CMK (cell line): Measurements from ENCODE around the gene DACH1.

Source experiments
- DNase-seq: peaks from one replicate; pipeline ENCODE4 v3.0.0-alpha.2; 2010; ENCODE audit warnings: low read depth

Gene DACH1

GRCh38 chr13:71488201-71488600 is 378.8 kb downstream of the DACH1 start:
- DNase-seq = no peak

DNA sequence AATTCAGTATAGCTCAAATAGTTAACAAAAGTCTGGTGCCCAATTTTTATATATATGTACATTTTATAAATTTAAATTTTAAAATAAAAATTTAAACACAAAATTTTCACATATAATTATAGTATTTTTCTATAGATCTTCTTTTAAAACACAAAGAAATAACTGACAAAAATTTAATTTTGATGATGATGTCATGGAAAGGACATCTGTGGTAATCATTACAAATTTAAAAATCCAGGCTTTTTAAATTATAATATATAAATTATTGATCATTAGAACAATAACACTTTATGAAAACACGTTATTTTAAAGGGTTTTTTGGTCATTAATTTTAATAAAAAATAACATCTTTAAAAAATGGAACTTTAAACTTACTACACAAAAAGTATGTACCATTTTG is 381.1 kb downstream of the DACH1 start:
- DNase-seq = no peak

- DNase-seq = no peak
Measured at GRCh38 chr13:71483733-71484132, 383.3 kb downstream of the DACH1 start.

GRCh38 chr13:71481501-71481900 is 385.5 kb downstream of the DACH1 start:
- no peak for DNase-seq

DNA sequence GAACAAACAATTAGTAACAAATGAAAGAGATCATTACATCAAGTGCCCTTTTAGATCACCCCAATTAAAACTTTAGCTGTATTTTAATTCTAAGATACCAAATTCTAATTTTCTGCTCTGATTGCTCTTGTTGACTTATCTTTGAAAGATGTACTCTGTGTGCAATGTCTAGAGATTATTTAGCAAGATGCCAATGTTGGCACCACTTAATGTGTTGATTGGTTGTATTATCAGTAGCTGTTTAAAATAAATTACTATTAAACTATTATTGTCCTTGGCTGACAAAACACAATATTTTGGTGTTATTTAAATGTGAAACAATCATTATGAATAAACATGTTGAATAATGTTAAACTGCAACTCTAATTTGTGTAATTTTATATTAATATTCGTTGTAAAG is 386.0 kb downstream of the DACH1 start:
- no peak for DNase-seq

DNA sequence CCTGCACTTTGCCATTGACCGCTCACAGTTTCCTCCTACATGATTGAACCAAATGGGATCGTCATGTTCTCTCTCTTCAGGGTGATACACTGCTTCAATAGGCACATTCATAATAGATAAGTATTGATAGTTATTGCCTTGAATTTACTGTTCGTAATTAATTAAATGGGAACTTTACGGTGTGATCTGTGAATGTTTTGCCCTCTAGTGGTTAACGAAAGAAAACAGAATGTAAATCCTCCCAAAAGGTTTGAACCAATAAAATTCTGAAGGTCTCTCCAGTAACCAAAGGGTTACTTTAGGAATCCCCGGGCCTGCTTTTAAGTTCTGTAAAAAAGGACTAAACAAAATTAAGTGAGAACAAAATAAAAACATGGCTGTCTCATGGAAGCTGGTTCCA is 389.3 kb downstream of the DACH1 start:
- DNase-seq = no peak

- no peak for DNase-seq
Measured at GRCh38 chr13:71474936-71475335, 392.1 kb downstream of the DACH1 start.

DNA sequence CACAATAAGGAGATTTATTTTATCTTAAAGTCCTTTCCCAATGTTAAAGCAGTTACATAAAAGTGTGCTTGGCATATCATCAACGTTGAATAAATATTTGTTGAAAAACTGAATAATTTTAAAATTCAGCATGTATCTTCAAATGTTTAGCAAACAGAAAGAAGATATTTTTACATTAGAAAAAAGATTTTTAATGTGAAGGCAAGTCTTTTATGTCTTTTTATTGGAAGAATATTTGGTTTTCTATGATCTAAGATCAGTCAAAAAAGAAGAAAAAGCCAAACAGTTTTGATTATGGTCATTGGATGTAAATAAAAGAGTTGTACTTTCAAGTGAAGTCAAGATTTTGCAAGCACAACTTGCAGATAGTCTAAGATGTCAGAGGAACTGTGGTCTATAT is 397.4 kb downstream of the DACH1 start:
- DNase-seq = no peak

DNA sequence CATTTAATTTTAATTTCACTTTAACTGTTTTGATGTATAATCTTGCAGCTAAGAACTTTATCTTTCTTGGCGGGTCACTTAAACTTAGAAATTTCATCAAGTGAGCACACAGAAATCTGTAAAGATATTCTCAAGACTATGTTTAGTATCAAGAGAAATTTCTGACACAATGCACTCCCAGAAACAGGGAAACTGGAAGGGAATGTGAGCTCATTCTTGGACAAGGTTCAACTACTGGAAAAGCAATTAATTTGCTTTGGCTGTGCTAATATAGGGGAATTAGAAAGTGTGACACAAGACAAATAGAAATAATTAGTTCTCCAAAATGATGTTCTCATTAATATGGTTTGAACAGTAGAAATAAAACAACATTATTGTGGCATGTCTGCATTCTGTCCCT is 402.3 kb downstream of the DACH1 start:
- DNase-seq = no peak

DNA sequence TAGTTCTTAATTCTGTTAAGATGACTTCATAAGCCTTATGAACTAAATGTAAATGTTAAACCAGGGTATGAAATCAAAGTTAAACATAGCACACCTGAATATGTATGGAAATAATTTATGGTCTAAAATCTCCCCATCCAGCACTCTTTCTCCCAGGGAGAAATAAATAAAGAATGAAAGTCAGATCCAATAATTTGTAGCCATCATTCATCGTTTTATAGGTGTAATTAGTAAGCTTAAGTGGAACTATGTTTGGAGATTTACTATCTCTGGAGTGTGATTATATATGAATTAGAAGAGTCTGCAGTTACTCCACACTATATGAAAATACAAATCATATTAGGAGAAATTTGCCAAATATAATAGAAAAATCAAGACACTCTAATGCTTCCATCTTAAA is 405.1 kb downstream of the DACH1 start:
- DNase-seq = no peak

DNA sequence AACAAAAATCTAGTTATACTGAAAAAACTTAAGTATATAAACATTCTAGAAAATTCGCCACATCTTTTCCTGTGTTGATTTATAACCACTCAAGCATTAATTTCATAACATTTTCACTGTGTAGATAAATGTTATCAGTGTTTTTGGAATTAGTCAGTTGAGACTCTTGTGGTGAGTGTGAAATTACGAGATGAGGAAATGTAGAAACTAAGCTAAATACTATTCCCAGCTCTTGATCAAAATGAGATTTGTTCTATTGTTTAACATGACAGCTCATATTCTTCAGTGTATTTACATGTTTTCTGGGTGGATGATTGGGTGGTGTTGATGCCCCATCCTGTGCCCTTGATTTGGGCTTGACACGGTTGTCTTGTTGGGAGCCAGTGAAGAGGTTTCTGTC is 406.8 kb downstream of the DACH1 start:
- no peak for DNase-seq

DNA sequence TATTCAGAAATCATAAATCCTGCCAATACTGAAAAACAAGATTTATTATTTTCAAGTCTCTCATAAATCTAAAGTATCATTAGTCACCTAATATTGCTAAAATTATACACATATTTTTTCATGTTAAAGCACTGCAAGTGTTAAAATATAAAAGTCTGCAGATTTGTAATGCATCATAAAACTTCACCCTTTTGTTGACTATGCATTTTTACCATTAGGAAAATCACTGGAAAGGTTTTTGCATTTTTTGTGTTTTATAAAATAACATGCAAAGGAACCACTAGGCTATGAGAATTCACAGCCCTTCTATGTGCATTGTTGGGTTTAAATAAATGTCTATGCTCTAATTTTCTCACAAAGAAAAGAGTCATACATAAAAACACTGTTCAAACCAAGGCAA is 407.3 kb downstream of the DACH1 start:
- no peak for DNase-seq

DNA sequence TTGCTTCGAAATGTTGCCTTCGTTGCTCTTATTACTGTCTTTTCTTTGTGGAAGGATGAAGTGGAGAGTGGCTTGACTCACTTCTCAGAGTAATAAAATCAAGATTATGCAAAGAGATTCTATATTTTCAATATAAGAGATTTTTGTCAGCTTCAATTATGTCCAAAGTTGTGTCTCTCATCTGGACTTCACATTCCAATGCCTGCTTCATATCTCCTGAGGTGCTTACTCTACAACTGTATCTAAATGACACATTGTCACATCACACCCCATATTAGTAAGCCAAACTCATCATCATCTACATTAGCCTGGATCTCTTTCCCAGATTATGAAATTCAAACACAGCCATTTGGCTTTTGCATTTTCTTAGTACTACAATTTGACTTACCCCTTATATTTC is 409.4 kb downstream of the DACH1 start:
- no peak for DNase-seq

DNA sequence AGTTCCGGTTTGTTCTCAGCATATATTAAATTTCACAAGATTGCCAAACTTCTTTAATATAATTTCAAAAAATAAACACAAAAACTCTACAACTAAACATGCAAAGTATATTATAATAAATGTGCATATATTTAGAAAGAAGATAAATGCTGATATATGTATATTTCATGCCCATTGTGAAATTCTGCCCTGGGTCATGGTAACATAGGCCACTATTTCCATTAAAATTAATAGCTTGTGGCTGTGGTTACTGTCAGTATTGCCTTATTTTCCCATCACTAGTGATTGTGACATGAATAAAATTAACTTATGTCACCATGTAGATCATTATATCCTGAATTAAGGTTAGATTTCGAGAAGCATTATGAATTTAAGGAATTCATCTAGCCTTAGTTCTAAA is 410.9 kb downstream of the DACH1 start:
- no peak for DNase-seq

GRCh38 chr13:71454509-71454908 is 412.5 kb downstream of the DACH1 start:
- no peak for DNase-seq

GRCh38 chr13:71448080-71448630 is 418.8 kb downstream of the DACH1 start:
- no peak for DNase-seq

GRCh38 chr13:71437704-71438103 is 429.3 kb downstream of the DACH1 start:
- no peak for DNase-seq

GRCh38 chr13:71430681-71431080 is 436.3 kb downstream of the DACH1 start:
- DNase-seq = no peak

DNA sequence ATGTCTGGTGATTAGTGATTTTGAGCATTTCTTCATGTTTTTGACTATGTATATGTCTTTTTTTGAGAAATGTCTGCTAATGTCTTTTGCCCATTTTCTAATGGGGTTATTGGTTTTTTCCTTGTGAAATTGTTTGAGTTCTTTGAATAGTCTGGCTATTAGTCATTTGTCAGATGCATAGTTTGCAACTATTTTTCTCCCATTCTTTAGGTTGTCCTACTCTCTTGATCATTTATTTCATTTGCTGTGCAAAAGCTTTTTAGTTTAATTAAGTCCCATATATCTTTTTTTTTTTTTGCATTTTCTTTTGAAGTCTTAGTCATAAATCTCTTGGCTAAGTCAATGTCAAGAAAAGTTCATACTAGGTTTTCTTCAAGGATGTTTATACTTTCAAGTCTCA is 449.8 kb downstream of the DACH1 start:
- DNase-seq = no peak

GRCh38 chr13:71412231-71412630 is 454.8 kb downstream of the DACH1 start:
- no peak for DNase-seq

- DNase-seq = no peak
Measured at GRCh38 chr13:71408416-71408815, 458.6 kb downstream of the DACH1 start.

GRCh38 chr13:71399631-71400215 is 467.3 kb downstream of the DACH1 start:
- no peak for DNase-seq

- DNase-seq = no peak
Measured at GRCh38 chr13:71396149-71396548, 470.9 kb downstream of the DACH1 start.

DNA sequence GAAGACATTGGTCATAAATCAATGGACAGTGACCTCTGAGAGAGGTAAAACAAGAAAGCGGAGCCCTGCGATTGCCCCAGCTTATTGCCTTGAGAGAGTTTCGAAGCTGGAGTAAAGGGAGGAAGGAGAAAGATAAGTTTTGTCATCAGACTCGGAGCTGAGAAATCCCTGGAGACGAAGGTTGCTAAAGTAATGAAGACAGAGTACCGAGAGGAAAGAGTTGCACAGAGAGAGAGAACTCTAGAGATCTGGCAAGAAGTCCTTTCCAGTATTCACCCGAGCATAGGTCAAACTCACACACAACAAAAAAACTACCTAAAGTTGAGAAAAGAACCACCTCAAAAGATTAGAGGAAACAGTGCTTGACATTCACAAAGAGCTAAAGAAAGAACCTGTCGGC is 472.0 kb downstream of the DACH1 start:
- no peak for DNase-seq

DNA sequence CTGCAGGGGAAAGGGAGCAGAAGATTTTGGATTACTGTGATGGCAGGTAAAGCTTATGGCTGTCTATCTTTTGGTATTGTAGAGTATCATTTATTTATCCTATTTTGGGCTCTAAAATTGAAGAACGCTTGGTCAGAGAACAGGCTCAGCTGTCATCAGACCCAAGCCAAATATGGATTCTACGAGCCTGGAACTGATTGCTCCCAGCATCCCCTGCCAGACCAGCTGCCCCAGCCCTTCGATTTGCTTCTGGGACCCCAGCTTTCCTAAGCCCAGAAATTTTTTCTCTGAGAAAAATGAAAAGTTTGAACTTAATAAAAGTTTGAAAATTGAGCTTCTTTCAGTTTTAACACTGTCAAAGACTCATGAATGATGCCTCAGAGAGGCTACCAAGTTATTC is 472.8 kb downstream of the DACH1 start:
- DNase-seq = no peak
